SW 1271 (cell line): ENCODE measurements around the gene NMRAL1.

Experiments
- DNase-seq, 2 experiments: peaks; one replicate each; lab custom pipeline; 2025; lab: John Stamatoyannopoulos, UW

NMRAL1 gene

GRCh38 chr16:4465977-4466779 lies 8.2 kb downstream of the NMRAL1 start:
- no peak for DNase-seq

GRCh38 chr16:4463522-4464163 lies 10.8 kb downstream of the NMRAL1 start:
- DNase-seq = no peak

GRCh38 chr16:4461250-4462085 lies 13.0 kb downstream of the NMRAL1 start:
- DNase-seq = no peak

GRCh38 chr16:4460936-4461249 lies 13.5 kb downstream of the NMRAL1 start:
- no peak for DNase-seq

GRCh38 chr16:4455951-4456350 lies 18.5 kb downstream of the NMRAL1 start:
- DNase-seq = no peak

- DNase-seq = no peak
These were observed 19.3 kb downstream of the NMRAL1 start for GRCh38 chr16:4455081-4455480.

- DNase-seq = no peak
These were observed 19.8 kb downstream of the NMRAL1 start for GRCh38 chr16:4454623-4455022.

GRCh38 chr16:4452674-4453073 lies 21.8 kb downstream of the NMRAL1 start:
- no peak for DNase-seq

- no peak for DNase-seq
These were observed 23.4 kb downstream of the NMRAL1 start for GRCh38 chr16:4450931-4451519.

GRCh38 chr16:4450430-4450829 lies 24.0 kb downstream of the NMRAL1 start:
- DNase-seq = no peak

- DNase-seq = no peak
These were observed 30.4 kb downstream of the NMRAL1 start for GRCh38 chr16:4443986-4444385.

GRCh38 chr16:4443271-4443670 lies 31.2 kb downstream of the NMRAL1 start:
- no peak for DNase-seq

- DNase-seq = no peak
These were observed 32.1 kb downstream of the NMRAL1 start for GRCh38 chr16:4442371-4442770.

- no peak for DNase-seq
These were observed 37.1 kb downstream of the NMRAL1 start for GRCh38 chr16:4437366-4437765.

- DNase-seq = no peak
These were observed 38.9 kb downstream of the NMRAL1 start for GRCh38 chr16:4435337-4436067.

GRCh38 chr16:4433914-4434787 lies 40.3 kb downstream of the NMRAL1 start:
- no peak for DNase-seq

- no peak for DNase-seq
These were observed 41.2 kb downstream of the NMRAL1 start for GRCh38 chr16:4433228-4433627.

GRCh38 chr16:4431023-4431422 lies 43.4 kb downstream of the NMRAL1 start:
- no peak for DNase-seq

- DNase-seq = no peak
These were observed 45.9 kb downstream of the NMRAL1 start for GRCh38 chr16:4428500-4428899.

GRCh38 chr16:4426722-4427372 lies 47.6 kb downstream of the NMRAL1 start:
- DNase-seq = no peak
